Fibroblast of lung (primary cell): ENCODE results near the gene DYNLL2.

Source experiments
- EZH2 ChIP-seq: IDR thresholded peaks from 2 replicates; pipeline ENCODE4 v1.5.1; 2012; ENCODE audit warnings: low read length, control low read depth, mild to moderate bottlenecking; ENCODE audit errors: missing control alignments
- TF ChIP-seq, protein P1 (sequence below), 2 donors: IDR thresholded peaks in 1 of 2; conservative IDR thresholded peaks in 1 of 2; 1 replicate in 1 of 2; 2 replicates in 1 of 2; pipeline ENCODE4 v1.5.1; 2011 to 2012; ENCODE audit warnings: low read length in 2 of 2, control low read depth in 1 of 2, inconsistent platforms in 1 of 2, low read depth in 1 of 2, mild to moderate bottlenecking in 1 of 2

DNA sequence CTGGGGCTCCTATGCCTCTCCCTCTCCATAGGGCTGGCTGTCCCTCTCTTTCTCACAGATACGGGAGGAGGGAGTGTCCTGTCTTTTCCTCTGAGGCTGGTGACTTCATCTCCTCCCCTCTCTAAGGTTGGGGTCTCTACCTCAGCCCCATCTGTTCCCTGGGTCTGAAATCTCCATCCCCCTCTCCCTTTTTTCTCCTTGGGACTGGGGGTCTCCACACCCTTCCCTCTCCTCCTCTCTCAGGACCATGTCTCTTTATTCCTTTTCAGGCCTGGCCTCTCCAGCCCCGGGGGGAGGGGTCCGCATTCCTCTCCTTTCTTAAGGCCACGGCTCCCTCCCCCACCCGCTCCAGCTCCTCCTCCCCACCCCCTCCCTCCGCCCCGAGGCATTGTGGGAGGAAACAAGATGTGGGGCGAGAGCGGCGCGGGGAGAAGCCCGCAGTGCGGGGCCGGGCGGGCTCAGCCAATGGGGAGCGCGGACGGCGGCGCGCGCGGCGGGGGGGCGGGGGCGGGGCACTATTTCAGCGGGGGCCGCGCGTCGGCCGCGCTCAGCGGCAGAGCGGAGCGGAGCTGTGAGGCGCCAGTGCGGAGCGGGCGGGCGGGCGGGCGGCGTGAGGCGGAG is at the start of gene DYNLL2:
- TF ChIP-seq, protein P1, sequence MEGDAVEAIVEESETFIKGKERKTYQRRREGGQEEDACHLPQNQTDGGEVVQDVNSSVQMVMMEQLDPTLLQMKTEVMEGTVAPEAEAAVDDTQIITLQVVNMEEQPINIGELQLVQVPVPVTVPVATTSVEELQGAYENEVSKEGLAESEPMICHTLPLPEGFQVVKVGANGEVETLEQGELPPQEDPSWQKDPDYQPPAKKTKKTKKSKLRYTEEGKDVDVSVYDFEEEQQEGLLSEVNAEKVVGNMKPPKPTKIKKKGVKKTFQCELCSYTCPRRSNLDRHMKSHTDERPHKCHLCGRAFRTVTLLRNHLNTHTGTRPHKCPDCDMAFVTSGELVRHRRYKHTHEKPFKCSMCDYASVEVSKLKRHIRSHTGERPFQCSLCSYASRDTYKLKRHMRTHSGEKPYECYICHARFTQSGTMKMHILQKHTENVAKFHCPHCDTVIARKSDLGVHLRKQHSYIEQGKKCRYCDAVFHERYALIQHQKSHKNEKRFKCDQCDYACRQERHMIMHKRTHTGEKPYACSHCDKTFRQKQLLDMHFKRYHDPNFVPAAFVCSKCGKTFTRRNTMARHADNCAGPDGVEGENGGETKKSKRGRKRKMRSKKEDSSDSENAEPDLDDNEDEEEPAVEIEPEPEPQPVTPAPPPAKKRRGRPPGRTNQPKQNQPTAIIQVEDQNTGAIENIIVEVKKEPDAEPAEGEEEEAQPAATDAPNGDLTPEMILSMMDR (conservative IDR thresholded peaks at IDR 0.05 in 1 of 2, IDR thresholded peaks at IDR 0.05 in 1 of 2; ENCODE audit: low read depth in 1 of 2, low read length in 2 of 2) = no peak
- TF ChIP-seq EZH2 = no peak
